RKO (cell line): ENCODE results near the gene TMEM273.

ENCODE experiments used
- DNase-seq: peaks from one replicate; pipeline ENCODE4 v3.0.0-alpha.2; 2016; ENCODE audit warnings: low spot score

The TMEM273 gene

DNA sequence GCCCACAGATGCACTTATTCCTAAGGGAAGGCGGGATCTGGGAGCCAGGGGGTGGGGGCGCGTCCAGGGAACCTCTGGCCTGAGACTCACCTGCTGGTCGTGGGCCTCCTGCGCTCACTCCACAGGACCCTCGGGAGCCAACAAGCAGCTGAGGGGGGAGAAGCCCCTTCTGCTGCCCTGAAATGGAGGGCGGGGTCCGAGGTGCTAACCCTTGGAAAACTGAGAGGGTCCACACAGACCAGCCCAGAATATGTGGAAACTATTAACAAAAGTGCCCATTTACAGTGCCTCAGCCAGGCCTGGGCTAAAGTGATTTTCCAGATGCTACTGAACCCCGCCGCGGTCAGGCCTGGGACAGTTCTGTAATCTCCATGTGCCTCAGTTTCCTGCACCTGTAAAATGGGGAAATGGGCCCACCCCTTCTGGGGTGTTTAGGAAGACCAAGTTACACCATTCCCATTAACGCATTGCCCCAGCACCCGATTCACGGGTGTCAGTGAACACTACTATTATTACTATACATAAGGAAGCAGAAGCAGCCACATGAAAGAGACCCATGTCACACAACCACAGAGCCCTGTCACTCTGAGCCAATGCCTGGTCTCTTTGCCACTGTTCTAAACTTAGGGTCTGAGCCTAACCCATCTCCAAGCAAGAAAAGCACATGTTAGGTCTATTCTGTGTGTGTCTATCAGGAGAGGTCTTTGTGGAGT is 72.2 kb downstream of the TMEM273 start:
- DNase-seq, result no peak

DNA sequence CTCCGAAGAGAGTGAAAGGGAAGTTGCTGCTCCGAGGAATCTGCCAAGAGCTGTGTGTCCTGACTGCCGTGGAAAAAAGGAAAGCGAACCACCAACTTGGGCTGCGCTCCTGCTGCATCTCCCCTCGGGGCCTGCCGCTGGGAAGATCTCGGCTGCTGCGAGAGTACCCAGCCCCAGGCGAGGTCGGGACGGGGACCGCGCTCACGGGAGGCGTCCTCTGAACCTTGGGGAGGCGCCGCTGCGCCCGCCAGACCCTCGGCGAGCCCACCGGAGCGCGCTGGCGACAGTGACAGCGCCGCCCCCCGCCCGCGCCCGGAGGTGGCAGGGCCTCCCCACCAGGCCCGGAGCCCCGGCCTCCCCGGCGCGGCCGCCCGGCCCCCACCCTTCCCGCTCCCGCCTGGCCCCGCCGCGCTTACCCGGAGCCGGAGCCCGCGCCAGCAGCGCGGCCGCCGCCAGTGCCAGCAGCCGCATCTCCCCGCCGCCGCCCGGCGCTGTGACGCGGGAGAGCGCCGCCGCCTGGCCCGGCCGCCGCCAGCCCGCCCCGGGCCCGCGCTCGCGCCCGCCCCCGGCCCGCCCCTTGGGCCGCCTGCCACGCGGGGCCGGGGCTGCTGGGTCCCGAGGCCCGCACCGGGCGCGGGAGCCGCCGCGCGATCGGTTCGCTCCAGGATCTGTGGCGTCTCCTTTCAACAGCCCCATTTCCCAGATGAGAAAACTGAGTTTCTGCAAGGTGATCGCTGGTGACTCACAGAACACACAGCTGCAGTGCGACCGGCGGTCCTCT is 73.0 kb downstream of the TMEM273 start, which contains the start of gene VSTM4:
Gene VSTM4 (minus strand): TSS at position 508 of the 781 bp plus-strand sequence. CDS start 37 bp downstream, at position 471.
- DNase-seq, result no peak

DNA sequence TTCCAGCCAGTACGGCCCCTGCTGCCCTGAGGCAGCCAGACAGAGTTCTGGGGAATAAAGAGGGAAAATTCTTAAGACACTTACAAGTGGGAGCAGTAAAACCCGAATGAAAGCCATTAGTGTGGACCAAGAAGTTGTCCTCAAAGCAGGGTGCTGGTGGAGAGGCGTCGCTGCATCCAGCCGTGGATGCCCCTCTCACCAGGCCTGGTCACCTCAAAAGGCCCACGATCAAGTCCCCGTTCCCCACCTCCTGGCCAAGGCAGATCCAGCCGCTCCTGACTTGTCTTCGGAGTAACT is 73.5 kb downstream of the TMEM273 start:
- no peak for DNase-seq

DNA sequence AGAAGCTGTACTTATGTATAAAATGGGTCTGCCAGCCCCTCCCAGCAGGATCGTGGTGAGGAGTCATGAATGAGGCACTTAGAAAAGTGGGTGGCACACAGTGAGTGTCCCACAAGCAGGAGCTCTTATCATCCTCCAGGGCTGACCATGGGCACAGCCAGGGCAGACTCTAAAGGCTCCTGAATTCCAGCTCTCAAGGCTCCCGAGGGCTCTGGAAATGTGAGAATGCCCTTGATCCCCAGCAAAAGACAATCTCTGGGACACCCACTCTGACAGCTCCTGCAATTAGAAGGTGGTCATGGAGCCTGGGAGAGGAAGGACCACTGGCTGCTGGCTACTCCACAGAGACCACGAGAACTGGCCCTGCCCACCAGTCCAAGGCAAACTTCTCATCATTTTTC is 74.5 kb downstream of the TMEM273 start:
- no peak for DNase-seq

DNA sequence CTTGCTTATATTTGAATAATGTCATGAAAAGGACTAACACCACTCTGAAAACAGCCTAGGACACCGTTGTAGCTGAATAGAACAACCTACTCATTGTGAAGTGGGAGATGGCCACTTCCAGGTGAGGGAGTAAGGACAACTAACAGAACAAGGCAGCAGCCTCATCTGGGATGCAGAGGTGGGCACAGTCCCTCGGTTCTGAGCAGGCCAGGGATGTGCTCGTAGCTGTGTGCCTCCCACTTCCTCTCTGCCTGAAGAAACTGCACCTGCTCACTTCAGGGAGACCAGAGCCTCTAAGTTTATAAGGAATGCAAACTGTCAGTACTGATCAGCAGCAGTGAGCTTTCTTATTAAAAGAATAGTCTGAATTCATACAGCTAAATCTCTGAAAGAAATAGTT is 75.3 kb downstream of the TMEM273 start:
- DNase-seq, result no peak

DNA sequence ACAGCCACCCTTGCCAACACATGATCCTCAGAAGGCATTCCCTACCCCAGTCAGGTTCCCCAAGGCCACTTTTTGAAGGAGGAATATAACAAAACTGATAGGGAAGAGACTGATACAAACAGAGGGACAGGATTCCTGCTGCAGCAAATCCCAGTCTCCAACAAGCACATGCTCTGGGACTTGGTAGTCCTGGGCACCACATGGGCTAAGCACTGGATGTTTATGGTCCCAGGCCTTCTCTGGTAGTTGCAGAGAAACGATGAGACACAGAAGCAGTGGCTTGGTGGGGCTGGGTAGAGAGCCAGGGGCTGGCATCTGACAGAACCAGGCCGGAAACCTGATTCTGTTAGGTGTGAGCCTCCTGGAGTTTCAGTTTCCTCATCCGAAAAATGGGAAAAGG is 76.1 kb downstream of the TMEM273 start:
- no peak for DNase-seq

DNA sequence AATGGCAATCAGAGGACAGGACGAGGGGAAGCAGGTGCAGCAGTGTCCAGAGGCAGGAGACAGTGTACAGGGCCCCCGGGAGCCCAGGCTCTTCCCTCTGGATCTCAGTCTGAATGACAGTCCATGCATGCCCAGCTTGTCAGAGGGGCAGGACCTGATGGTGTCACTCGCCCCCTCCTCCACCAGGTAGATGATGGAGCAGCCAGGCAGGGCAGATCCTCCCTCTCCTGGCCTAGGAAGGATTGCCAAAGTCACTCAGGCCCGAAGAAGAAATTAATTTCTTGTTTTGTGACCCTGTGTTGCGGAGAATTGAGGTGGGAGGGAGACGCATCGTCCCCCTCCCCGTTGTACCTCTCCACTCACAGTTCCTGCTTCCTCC is 76.9 kb downstream of the TMEM273 start:
- no peak for DNase-seq

DNA sequence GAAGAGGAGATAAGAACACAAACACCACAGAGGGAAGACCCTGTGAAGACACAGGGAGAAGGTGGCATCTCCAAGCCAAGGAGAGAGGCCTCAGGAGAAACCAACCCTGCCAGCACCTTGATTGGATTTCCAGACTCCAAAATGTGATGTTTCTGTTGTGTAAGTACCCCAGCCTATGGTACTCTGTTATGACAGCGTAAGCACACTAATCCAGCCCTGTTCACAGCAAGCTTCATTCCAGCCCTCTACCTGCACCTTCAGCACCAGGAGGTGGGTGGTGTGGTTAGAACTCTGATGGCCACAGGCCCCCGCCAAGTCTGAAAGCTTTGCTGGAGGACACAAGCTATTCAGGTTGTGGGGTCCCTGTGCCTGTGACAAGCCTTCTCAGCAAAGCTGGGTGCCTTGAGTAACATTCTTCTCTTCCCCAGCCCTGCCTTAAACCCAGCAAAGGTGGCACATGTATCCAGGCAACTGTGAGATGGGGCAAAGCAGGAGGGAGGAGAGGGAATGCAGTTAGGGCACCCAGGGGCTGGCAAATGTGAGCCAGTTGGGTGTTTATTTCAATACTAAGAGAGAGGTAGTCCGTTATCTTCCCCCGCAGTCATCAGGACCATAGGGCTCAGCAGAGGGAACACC is 77.4 kb downstream of the TMEM273 start:
- DNase-seq, result no peak

DNA sequence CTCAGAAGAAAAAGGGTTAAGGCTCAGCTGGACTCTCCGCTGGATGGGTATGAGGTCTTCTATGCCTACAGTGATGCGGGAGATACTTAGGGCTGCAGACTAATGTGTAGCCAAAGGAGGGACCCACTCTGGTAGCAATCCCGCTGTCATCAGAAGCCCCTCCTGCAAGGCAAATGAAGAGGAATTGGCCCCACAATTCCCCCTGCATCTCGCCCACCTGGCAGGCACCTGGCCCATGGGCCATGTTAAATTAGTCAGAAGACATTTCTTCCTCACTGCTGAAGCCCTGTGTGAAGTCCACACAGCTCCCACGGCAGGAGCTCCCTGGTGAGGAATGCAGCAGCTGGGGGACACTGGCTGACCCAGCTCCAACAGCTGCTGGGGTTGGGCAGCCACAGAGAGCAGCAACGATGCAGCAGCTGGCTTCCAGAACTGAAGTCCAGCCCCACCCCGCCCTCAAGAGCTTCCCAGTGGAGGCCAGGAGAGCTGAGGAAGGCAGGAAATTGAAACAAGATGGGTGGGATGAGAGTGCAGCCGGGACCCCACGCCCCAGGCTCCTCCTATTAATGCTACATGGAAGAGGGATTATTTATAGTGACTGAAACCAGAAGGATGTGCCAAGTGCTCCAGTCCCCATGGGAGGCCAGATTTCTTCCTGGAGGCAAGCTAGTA is 78.4 kb downstream of the TMEM273 start:
- DNase-seq, result no peak

DNA sequence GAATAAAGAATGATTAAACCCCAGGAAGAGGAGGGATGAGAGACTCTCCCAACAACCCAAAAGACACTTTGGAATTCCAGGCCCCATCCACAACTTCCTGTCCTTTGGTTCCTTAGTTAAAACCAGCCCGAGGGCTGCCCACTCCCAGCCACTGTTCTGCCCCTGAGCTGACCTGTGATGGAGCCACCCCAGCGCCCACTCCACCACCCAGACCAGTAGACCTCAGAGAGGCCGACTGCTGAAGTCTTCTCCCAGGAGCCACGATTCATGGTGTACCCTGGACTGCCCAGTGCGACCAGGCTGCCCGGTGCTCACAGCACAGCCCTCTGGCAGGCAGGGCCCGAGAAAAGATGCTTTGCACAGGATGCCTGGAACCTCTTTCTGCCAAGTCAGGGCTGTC is 79.5 kb downstream of the TMEM273 start:
- DNase-seq, result no peak

DNA sequence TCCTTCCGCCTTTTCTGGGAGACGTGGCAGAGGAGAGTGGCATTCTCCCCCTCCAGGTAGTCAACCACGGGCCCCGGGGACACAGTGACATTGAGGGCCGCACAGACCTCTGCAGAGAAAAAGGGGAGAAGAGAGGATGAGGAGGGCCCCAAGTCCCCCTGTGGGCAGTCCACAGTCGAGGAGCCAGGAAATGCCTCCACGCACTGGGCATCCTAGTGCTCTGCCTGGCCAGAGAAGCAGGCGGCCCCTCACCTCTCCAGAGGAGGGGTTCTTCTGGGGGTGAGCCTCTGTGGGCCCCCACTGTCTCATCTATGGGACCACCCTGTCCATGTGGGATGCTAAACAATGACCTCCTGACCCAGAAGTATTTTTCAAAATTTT is 80.3 kb downstream of the TMEM273 start:
- no peak for DNase-seq

DNA sequence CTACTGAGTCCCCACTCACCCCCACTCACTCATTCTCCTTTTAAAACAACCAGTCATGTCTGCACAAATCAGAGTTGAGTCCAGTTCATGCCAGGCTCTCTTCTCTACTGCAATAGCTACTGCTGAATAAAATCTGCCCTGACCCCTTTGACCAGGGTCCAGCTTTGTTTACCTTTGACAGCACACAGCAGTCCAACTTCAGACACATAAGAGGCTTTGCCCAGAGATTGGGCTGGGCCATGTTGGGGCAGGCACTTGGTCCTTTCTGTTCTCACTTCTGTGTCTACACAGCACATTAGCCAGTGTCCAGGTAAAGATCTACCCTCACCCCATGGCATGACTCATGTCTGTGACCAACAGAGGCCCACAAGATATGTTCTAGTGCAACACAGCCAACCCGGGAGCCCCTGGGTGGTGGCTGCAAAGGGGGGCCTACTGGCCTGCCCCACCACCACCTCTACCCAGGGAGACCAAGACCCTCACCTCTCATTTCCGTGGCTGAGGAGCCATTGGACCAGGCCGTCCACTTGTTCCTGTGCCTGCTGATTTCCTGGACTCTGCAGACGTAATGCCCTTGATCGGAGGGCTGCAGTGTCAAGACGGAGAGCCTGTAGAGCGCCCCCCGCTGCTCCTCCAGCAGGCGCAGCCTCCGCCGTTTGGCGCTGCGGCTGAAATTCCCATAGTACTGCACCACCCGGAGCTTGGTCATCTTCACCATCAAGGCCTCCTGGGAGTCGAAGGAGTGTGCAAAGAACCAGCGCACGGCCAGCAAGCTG is 80.9 kb downstream of the TMEM273 start:
- DNase-seq, result no peak

DNA sequence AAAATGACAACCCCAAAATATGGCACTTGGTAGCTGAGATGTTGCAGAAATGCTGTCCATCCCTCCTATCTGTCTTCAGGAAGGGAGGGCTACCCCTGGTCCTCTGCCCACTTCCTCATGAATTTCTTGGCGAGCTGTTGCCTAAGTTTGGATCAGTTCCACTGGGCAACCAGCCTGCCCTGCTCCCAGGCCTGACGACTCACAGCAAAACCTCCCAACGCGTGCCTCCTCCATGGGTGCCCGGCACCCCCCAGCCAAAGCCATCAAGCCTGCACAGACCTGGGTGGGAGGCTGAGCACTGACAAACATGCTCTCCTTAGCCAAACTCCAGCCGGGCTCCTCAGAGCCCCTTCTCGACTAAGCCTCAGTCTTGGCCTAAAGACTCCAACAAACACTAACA is 81.7 kb downstream of the TMEM273 start:
- DNase-seq, result no peak

DNA sequence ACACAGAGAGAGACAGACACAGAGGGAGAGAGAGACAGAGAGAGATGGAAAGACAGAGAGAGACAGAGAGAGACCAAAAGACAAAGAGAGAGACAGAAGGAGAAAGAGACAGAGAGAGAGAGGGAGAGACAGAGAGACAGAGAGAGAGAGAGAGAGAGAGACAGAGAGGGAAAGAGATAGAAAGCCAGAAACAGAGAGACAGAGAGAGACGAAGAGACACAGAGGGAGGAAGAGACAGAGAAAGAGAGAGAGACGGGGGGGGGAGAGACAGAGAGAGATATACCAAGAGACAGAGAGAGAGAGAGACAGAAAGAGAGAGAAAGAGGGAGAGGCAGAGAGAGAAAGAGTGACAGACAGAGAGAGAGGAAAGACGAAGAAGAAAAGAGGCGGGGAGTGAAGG is 83.1 kb downstream of the TMEM273 start:
- DNase-seq, result no peak
